ENCODE measurements around the gene VCAN.

DNA sequence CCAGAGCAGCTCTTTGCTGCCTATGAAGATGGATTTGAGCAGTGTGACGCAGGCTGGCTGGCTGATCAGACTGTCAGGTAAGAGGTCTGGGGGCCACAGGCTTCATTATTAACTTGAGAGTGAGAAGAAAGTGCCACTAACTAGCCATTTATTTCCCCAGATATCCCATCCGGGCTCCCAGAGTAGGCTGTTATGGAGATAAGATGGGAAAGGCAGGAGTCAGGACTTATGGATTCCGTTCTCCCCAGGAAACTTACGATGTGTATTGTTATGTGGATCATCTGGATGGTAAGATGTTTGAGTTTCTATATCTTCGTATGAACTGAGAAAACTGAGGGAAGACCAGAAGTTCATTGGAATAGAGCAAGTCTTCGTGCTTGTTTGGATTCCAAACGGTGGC, 22.1 kb downstream of the VCAN start:
- TF ChIP-seq, protein P1, sequence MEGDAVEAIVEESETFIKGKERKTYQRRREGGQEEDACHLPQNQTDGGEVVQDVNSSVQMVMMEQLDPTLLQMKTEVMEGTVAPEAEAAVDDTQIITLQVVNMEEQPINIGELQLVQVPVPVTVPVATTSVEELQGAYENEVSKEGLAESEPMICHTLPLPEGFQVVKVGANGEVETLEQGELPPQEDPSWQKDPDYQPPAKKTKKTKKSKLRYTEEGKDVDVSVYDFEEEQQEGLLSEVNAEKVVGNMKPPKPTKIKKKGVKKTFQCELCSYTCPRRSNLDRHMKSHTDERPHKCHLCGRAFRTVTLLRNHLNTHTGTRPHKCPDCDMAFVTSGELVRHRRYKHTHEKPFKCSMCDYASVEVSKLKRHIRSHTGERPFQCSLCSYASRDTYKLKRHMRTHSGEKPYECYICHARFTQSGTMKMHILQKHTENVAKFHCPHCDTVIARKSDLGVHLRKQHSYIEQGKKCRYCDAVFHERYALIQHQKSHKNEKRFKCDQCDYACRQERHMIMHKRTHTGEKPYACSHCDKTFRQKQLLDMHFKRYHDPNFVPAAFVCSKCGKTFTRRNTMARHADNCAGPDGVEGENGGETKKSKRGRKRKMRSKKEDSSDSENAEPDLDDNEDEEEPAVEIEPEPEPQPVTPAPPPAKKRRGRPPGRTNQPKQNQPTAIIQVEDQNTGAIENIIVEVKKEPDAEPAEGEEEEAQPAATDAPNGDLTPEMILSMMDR (IDR thresholded peaks at IDR 0.05), result no peak
- TF ChIP-seq REST (IDR thresholded peaks at IDR 0.05; ENCODE audit: insufficient read depth in 1 of 2, low read depth in 2 of 2, low read length in 1 of 2), result no peak
- TF ChIP-seq POLR2AphosphoS5 (IDR thresholded peaks at IDR 0.05; ENCODE audit: low read depth, low read length), result no peak
- no peak for TF ChIP-seq SIN3A (IDR thresholded peaks at IDR 0.05; ENCODE audit: borderline replicate concordance, insufficient read depth, low read depth, low read length)
